Epidermal melanocyte (primary cell): Measurements from ENCODE around the gene GPD1.

Experiments
- DNase-seq: peaks from one replicate; pipeline ENCODE4 v3.0.0; 2011; ENCODE audit warnings: low spot score; ENCODE audit not compliant: insufficient read length

GPD1 gene

GRCh38 chr12:50103767-50104321, at the start of gene GPD1:
Gene GPD1, plus strand, starts transcription at chr12:50104008. Its CDS starts 43 bp downstream, at chr12:50104051.
- no peak for DNase-seq

DNA sequence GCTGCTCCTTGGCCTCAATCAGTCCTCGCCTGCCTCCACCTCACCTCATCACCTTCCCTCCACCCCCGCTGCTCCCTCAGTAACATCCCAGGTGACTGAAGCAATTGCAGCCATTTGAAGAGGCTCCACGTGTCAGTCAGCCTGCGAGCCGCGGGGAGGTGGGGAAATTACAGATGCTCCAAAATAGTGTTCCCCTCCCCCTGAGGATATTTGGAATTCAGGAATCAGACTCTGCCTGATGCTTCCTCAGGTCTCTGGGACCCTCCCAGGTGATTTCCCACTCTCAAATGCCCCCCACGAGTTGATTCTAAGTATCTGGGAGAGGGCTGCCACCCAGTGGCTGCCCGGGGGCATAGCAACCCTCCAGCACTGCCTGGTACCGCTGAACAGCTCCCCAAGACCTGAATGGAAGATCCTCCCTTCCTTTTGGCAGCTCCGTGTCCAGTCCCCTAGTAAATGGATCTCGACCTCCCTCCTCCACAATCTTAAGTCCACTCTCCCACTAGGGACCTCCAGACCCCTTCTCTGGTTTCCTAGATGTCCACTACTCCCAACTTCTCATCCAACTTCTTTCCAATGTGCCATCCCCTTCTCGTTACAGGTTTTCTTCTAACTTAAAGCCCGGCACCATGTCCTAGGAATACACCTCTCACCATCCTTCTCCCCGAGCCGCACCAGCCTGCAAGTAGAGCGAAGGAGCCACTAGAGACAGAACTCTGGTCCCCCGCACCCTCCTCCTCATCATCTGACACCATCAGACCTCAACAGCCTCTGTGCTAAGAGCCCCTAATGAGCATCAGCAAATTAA, 47.8 kb upstream of the GPD1 start:
- DNase-seq = peak; percentile 73

DNA sequence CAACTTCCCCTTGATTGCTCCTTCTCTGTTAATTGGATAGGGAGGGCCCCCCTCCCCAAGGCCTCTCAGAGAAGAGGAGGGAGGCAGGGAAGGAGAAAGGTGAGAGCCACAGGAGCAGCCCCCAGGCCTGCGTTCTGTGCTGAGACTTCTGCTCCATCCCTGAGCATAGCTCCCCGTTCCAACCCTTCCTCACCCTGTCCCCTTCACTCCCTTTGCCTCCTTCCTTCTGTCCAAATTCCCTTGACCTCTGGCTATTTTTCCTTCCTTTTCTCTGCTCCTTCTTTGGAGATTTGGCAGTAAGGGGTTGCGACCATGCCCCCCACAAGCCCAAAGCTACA, 47.2 kb upstream of the GPD1 start:
- DNase-seq = no peak

GRCh38 chr12:50057000-50057841, 46.6 kb upstream of the GPD1 start, which contains the start of gene ASIC1:
Gene ASIC1, plus strand, starts transcription at chr12:50057596. Its CDS starts 1,171 bp downstream, at chr12:50058767.
- peak; percentile 78 for DNase-seq

DNA sequence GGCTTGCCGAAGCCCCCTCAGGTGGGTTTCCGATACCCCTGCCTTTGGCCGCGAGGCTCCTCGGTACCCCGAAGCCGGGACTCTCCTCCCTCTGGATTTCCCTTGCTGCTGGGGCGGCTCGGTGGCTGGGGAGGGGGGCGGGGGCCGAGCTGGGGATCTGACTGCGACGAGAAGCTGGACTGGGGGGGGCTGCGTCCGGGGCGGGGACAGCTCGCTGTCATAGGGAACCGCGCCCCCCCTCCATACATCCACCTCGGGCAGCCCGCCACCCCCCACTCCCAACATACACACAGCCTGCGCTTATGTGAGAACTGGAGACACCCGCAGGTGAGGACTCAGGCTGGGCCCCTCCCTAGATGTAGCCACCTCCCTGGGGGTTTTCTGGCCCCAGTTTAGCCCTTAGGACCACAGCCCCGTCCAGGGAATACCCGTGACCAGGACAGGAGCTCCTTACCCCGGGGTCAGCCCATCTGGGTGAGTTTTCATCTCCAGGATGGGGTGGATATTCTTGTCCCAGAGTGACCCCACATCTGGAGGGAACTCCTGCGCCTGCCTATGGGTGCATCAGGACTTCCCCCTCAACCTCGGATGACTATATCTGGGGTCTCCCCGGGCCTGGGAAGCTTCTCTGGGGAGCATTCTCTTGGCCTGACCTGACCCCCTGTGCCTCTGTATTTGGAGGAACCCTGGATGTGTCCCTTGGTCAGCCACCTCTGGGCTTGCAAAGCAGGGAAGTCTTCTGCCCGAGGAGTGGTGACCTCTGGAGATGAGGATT, 45.7 kb upstream of the GPD1 start:
- DNase-seq = no peak

DNA sequence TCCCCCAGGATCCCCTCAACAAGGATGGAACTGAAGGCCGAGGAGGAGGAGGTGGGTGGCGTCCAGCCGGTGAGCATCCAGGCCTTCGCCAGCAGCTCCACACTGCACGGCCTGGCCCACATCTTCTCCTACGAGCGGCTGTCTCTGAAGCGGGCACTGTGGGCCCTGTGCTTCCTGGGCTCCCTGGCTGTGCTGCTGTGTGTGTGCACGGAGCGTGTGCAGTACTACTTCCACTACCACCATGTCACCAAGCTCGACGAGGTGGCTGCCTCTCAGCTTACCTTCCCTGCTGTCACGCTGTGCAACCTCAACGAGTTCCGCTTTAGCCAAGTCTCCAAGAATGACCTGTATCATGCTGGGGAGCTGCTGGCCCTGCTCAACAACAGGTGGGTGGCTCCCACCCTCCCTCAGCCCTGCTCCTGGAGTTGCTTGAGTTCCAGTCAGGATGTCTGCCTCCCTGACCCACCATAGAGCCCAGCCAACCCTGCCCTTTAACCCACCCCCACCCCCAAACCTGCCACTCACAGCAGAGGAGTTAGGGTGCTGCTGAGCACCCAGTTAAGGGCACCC, 45.0 kb upstream of the GPD1 start:
- DNase-seq = no peak

DNA sequence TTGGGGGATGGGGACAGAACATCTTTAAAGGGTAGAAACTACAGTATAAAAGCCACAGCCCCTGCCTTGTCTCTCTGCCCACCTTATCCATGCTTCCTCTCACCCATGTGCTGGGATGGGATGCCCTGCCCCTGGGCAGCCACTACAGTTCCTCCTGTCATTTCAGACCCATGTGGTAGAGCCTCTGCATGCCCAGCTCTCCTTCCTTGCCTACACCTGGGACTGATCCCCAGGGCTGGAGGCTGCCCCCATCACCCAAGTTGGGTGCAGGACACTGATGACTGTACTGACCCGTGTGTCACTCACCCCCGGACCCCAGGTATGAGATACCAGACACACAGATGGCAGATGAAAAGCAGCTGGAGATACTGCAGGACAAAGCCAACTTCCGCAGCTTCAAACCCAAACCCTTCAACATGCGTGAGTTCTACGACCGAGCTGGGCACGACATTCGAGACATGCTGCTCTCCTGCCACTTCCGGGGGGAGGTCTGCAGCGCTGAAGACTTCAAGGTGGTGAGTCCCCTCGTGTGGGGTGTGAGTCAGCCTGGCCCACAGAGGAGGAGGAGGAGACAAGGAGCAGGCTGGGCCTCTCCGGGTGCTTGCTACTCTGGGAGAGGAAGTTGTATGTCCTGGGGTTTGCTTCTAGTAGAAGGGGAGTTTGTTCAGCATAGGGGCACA, 44.2 kb upstream of the GPD1 start:
- DNase-seq = no peak

- no peak for DNase-seq
These were observed 43.7 kb upstream of the GPD1 start for GRCh38 chr12:50060120-50060468.

GRCh38 chr12:50061171-50061570, 42.6 kb upstream of the GPD1 start:
- no peak for DNase-seq

DNA sequence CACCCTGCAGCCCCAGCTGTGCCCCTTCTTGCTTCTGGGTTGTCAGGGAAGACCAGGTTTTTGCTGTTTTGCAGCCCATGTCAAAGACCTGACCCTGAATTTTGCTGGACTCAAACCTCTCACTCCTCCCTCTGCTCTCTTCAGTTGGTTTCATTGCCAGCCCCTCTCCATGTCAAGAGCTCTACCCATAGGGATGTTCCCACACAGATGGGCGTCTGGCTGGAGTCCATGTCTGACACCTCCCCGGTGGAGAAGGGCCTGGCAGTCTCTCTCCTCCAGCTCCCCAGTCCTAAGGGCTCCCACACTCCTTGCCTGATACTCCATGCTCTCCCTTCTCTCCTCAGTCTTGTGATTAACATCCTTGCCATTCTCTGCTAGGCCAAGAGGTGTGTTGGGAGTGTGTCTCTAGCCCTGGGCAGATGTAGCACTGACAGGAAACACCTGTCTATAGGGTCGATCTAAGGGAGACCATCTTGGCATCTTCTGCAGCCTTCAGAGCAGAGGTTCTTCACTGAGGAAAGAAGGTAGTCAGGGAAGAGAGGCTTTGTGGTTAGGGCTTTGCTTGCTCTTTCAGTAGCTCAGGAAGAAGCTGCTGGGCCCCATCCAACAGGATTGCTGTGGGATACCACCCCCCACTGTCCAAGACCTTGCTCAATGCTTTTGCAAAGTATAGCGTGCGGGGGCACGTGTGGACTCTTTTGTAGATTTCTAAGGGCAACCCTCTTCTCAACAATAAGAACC, 41.7 kb upstream of the GPD1 start:
- no peak for DNase-seq

GRCh38 chr12:50062728-50063460, 40.9 kb upstream of the GPD1 start:
- no peak for DNase-seq

- DNase-seq = no peak
These were observed 38.0 kb upstream of the GPD1 start for GRCh38 chr12:50065726-50066310.

- no peak for DNase-seq
These were observed 37.4 kb upstream of the GPD1 start for GRCh38 chr12:50066402-50066801.

GRCh38 chr12:50069069-50069468, 34.7 kb upstream of the GPD1 start:
- DNase-seq = no peak

GRCh38 chr12:50069539-50069938, 34.3 kb upstream of the GPD1 start:
- no peak for DNase-seq

GRCh38 chr12:50070314-50071060, 33.3 kb upstream of the GPD1 start:
- DNase-seq = peak; percentile 64

- DNase-seq = no peak
These were observed 31.5 kb upstream of the GPD1 start for GRCh38 chr12:50072198-50072907.

- no peak for DNase-seq
These were observed 30.6 kb upstream of the GPD1 start for GRCh38 chr12:50073206-50073605.
